Testis (tissue), 2 donors: ENCODE measurements around the gene TNRC18.

Experiments
- CTCF ChIP-seq, 3 experiments: fragments of 450-650 bp in 2 of 3; fragments of 200-600 bp in 1 of 3; sonication (generic) in 1 of 3; IDR thresholded peaks; one replicate each; pipeline ENCODE4 v1.5.1; 2016 to 2019; ENCODE audit warnings: antibody characterized with exemption in 3 of 3, mild to moderate bottlenecking in 2 of 3, moderate library complexity in 1 of 3
- POLR2A ChIP-seq: fragments of 450-650 bp; IDR thresholded peaks from one replicate; pipeline ENCODE4 v1.6.1; 2017; ENCODE audit warnings: antibody characterized with exemption, mild to moderate bottlenecking, moderate library complexity

- TF ChIP-seq POLR2A (no peak), CTCF (IDR thresholded peaks at IDR 0.05) (no peak)
Measured at GRCh38 chr7:5367661-5368060, 56.0 kb downstream of the TNRC18 start.
